Activated naive CD4-positive, alpha-beta T cell (primary cell): ENCODE measurements around the gene APOA4.
"Not testable (repeated sequence)": the region's sequence is repeated elsewhere in the genome, so short reads cannot be mapped to it uniquely, and the experiment has no call there.

Experiments
- DNase-seq, 4 experiments: peaks; one replicate each; lab custom pipeline; 2025; lab: John Stamatoyannopoulos, UW

APOA4 gene

DNA sequence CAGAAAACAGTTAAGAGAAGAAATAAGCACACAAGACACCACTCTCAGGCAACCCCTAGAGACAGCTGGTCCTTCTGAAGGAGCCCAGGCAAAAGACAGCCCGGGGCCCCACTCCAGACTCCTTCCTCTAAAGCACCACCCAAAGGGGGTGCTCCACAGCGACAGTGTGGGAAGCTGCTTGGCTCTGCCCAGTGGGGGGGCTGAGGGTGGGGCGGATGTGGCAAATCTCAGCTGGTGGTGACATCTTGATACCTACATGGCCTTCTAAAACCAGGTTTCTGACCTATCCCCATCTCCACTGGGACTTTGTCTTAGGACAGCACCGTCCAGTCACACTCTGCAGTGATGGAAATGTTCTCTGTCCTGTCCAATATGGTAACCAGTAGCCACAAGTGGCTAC, 24.5 kb upstream of the APOA4 start:
- no peak for DNase-seq

DNA sequence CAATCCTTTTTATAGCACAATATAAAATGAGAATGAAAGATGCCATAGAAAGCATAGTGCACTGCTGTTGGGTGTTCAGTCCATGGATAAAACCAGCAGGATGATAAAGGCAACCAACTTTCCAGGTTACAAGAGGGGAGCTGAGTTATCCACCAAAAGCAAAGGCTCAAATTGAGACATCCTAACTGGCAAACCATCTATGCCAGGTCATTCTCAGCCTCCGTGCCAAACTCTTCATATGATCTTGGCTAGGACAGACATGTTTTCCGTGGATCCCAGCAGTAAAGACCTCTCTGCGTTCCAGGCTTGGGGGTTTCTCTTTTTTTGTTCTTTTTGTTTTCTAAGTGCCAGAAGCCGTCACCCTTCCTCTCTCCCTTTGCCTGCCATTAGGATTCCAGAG, 21.6 kb upstream of the APOA4 start:
- no peak for DNase-seq

DNA sequence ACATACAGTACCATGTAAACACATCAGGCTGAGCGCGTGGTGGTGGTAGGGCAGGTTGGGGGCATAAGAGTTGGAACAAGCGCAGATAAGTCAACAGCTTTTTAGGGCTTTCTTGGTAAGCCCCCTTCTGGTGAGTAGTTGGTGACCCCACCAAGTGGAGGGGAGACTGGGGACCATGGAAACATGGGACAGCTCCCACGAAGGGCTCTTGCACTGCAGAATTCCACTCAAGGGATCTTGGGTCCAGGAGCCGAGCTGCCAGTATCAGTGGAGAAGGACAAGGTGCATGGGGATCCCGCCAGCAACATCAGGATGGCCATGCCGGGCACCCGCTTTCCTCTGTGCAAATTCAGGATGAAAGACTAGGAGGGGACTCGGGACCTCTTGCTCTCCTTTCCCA, 20.6 kb upstream of the APOA4 start:
- no peak for DNase-seq

DNA sequence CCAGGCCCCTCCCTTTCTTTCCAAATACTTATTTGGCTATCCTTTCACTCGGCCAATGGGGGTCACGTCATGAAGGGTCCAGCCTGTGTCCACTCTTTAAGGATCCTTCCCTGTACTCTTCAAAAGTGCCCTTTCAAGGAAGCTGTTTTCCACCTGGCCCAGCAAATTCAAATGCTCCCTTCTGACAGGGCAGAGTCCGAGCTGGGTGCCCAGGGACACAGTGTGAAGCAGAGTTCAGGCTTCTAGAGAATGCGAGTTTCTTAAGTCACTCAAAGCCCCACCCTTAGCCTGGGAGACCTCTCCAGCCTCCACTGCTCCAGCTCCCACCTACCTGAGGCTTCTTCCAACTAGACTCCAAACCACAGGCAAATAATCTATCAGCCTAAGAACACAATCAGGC, 19.8 kb upstream of the APOA4 start:
- no peak for DNase-seq

DNA sequence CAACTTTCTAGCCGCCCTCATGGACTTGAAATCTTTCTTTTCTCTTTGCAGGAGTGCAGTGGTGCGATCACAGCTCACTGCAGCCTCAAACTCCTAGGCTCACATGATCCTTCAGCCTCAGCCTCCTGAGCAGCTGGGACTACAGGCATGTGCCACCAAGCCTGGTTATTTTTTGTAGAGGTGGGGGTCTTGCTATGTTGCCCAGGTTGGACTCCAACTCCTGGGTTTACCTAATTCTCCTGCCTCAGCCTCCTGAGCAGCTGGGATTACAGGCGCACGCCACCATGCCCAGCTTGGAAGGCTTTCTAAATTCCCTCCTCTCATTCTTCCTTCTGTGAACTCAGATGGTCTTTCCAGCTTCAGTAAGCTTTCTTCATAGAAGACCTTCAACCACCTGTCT, 19.0 kb upstream of the APOA4 start:
- DNase-seq: no peak

DNA sequence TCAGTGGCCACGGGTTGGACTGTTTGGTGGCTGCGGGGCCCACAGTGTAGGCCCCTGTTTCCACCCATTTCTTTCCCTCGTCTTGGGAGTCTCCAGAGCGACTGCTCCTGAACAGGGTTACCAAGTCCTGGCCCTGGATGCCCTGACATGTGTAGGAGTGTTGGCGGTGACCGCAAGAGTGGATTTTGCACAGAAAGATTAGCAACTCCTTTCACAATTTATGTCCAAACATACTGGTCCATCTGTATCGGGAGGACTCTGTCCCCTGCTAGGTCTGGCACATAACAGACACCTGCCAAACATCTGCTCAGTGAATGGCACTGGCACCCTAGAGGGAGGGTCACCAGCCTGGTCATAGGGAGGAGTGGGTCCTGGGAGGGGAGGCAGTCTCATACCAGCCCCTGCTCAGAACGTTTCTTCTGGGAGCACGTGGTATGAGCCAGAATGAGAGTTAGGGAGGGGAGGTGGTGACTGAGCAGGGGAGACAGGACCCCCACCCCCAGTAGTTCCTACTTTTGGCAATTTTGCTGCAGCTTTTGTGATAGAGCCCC, 17.7 kb upstream of the APOA4 start:
- DNase-seq: no peak

DNA sequence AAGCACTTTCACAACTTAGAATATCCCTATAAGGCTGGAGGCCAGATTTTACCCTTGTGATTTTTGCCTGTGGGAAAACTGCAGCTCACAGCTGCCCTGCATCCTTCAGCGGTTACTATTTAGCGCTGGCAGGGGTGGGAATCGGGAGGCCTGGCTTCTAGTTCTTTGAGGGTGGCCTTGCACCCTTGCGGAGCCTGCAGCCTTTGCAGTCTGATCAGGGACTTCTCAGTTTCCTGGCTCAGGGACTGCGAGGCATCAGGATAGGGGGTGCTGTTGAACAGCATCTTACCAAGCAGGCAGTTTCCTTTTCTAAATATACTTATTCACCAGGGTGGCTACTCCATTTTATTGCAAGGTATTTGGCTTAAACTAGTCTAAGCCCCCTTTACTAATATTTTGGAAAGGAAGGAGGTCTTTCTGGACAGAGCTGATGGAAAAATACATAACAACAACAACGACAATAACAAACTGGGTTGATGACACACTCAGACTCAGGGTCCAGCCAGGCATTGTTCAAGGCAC, 17.2 kb upstream of the APOA4 start:
- DNase-seq: no peak

DNA sequence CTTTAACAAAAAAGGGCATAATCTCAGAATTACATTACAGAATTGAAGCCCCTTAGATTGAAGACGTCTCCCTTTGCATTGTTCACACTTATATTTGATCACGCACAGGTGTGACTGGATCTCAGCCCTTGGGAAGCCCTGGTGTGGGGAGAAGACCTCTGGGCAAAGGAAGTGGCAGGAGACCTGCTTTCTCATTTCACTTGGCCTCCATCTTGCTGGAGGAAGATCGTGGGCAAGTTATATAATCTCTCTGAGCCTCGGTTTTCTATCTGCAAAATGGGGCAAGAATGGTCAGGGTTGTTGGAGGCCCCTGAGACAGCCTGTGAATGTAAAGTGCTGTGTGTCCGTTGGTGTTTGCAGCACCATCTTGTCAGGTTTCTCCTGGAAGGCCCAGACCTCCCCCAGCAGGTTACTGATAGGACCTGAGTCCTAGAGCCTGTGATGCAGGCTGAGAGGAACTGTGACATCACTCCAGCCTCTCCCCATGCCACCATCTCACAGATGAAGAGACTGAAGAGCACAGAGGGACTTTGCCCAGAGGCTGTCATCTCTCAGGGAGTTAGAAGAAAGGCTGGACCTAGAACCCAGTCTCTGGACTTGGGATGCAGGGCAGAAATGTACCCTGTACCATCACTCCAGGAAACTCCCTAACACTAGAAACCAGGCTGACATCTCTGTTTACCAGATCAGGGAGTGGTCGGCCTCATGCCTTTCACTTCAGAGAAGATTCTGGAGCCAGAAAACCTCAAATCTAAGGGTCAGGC, 15.4 kb upstream of the APOA4 start:
- no peak for DNase-seq

DNA sequence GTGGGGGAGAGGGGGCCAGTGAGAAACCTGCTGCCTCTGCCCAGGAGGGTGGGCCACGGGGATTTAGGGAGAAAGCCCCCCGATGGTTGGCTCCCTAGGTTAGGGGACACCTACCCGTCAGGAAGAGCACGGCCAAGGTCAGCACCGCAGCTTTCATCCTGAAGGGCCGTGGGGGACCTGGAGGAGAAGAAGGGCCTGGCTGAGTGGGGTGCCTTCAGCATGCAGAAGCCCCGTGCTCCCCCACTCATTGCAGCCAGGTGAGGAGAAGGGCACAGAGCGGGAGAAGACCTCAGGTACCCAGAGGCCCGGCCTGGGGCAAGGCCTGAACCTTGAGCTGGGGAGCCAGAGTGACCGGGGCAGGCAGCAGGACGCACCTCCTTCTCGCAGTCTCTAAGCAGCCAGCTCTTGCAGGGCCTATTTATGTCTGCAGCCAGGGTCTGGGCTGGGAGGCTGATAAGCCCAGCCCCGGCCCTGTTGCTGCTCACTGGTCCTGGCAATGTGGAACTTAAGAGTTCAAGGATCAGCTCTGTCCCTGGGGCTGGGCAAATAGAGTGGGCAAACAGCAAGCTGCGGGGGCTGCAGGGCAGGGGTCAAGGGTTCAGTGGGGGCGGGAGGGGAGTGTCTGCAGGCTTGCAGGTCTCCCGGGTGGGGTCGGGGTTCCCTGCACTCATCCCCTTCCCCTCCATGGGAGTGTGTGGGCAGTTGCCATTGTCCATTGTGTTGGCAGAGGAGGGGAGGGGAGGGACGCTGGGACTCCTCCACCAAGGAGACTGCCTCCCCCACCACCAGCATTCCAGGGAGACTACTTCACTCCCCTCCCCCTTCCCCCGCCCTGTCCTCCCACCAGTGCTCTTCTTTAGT, 14.4 kb upstream of the APOA4 start, which contains the start of gene APOA1:
TSS of gene APOA1 (minus strand) at position 392 of the 861 bp plus-strand sequence. CDS start at position 157, 235 bp downstream.
- no peak for DNase-seq

DNA sequence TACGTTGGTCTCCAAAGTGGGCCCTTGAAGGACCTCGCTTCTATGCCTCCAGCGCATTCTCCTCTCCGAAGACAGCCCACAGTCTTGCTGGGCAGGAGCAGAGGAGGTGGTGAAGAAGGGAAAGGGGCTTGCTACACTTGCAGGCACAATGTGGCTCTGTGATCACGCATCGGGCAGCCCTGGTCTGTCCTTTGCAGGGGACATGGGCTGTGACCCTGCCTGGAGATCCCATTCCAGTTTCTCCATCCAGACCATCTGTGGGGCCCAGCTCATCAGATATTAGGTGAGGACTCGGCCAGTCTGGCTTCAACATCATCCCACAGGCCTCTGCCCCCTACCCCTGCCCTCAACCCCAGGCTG, 13.5 kb upstream of the APOA4 start:
- DNase-seq: no peak

DNA sequence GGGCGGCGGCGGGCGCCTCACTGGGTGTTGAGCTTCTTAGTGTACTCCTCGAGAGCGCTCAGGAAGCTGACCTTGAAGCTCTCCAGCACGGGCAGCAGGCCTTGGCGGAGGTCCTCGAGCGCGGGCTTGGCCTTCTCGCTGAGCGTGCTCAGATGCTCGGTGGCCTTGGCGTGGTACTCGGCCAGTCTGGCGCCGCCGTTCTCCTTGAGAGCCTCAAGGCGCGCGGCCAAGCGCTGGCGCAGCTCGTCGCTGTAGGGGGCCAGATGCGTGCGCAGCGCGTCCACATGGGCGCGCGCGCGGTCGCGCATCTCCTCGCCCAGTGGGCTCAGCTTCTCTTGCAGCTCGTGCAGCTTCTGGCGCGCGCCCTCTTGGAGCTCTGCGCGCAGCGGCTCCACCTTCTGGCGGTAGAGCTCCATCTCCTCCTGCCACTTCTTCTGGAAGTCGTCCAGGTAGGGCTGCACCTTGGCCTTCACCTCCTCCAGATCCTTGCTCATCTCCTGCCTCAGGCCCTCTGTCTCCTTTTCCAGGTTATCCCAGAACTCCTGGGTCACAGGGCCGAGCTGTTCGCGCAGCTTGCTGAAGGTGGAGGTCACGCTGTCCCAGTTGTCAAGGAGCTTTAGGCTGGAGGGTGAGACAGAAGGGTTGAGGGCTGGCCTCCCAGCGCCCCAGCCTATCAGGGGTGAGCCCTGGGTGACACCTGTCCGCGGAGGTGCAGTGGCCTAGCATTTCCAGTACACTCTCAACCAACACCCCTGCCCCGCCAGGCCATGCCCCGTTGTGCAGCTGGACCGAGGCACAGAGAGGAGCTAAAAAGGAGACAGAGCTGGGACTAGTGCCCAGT, 12.9 kb upstream of the APOA4 start:
- DNase-seq: peak; percentile 14 to 80 (median 47)

DNA sequence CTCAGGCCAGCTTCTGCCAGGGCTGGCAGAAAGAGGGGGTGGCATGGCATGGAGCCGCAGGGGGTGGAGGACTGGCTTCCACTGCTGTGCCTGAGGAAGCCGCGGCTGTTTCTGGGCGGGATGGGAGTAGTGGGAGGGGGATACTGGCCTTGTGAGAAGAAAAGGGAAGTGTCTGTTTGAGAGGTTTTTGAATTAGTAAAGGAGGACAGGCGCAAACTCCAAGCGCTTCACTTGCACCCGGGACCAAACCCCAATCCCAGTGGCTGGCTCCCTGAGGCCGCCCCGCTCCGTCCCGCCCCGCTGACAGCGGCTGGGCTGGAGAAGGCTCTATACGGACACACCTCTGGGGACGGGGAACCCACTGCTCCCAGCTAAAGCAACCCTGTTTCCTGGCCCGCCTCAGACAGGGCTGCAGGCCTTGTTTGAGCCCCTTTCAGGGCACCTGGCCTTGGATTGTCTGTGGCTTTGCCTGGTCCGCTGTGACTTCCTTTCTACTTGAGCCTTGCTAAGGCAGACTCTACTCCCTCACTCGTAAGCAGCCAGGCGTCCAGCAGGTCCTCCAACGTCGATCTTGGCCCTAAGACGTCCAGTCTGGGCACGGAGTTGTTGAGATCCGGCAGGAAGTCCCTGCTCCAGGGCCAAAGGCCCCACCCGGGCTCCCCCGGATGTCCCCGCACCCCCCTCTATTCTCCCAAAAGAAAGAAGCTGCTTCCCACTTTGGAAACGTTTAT, 12.1 kb upstream of the APOA4 start:
- DNase-seq: peak in 1 of 4 experiments; percentile 16

DNA sequence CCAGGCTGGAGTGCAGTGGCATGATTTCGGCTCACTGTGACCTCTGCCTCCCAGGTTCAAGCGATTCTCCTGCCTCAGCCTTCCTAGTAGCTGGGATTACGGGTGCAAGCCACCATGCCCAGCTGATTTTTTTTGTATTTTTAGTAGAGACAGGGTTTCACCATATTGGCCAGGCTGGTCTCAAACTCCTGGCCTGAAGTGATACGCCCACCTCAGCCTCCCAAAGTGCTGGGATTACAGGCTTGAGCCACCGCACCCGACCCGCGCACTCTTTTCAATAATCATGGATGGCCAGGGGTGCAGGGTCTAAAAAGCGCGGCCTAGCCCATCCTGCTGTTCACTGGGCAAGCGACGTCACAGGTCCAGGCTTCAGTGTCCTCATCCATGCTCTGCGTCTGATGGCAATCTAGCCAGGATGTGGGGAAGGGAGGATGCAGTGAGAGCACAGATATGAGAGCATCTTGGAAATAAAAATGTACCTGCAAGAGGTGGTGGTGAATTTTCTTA, 11.5 kb upstream of the APOA4 start:
- not testable (repeated sequence) for DNase-seq

DNA sequence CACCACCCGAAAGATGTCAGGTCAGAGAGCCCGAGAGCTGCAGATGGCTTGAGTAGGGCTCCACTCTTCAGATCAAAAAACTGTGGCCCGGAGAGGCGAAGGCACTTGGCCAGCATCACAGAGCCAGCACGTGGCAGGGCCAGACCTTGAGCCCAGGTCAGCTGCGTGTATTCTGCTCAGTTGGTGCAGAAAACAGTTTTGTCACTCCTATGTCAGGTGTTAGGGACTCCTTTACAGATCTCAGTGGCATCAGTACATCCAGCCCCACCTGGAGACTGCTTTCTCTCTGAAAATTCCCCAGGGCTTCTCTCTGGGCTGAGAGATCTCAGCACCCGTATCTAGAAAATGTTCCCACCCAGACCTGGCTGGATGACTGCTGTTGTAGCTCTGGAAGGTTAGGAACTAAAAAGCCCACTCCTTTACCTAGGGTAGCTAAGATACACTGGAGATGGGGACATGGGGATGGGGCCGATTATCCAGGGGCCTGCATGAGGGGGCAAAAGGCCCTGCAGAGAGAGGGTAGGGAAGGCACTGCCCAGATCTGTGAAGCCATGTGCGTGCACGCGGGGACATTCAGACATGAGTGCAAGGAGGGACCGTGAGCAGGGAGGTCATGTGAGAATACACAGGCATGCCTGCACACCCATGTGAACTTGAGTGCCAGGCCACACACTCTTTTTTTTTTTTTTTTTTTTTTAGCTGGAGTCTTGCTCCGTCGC, 10.9 kb upstream of the APOA4 start:
- DNase-seq: no peak

DNA sequence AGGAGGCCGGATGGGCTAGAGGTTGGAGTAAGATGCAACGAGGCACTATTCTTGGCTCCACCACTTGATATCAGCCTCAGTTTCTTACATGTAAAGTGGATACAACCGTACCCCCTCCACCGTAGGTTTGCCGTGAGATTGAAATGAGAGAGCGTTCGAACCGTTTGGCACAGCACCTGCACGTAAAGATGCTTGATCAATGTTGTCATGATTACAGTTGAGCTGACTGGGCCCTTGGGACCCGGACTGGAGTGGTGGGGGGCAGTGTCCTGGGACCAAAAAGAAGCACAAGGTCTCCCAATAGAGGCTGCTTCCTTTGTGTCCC, 10.3 kb upstream of the APOA4 start:
- DNase-seq: no peak

DNA sequence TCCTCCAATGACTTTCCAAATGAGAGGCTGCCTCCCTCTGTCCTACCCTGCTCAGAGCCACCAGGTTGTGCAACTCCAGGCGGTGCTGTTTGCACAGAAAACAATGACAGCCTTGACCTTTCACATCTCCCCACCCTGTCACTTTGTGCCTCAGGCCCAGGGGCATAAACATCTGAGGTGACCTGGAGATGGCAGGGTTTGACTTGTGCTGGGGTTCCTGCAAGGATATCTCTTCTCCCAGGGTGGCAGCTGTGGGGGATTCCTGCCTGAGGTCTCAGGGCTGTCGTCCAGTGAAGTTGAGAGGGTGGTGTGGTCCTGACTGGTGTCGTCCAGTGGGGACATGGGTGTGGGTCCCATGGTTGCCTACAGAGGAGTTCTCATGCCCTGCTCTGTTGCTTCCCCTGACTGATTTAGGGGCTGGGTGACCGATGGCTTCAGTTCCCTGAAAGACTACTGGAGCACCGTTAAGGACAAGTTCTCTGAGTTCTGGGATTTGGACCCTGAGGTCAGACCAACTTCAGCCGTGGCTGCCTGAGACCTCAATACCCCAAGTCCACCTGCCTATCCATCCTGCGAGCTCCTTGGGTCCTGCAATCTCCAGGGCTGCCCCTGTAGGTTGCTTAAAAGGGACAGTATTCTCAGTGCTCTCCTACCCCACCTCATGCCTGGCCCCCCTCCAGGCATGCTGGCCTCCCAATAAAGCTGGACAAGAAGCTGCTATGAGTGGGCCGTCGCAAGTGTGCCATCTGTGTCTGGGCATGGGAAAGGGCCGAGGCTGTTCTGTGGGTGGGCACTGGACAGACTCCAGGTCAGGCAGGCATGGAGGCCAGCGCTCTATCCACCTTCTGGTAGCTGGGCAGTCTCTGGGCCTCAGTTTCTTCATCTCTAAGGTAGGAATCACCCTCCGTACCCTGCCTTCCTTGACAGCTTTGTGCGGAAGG, 9.5 kb upstream of the APOA4 start:
- DNase-seq: no peak

DNA sequence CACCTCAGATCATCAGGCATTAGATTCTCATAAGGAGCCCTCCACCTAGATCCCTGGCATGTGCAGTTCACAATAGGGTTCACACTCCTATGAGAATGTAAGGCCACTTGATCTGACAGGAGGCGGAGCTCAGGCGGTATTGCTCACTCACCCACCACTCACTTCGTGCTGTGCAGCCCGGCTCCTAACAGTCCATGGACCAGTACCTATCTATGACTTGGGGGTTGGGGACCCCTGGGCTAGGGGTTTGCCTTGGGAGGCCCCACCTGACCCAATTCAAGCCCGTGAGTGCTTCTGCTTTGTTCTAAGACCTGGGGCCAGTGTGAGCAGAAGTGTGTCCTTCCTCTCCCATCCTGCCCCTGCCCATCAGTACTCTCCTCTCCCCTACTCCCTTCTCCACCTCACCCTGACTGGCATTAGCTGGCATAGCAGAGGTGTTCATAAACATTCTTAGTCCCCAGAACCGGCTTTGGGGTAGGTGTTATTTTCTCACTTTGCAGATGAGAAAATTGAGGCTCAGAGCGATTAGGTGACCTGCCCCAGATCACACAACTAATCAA, 8.8 kb upstream of the APOA4 start:
- DNase-seq: no peak

DNA sequence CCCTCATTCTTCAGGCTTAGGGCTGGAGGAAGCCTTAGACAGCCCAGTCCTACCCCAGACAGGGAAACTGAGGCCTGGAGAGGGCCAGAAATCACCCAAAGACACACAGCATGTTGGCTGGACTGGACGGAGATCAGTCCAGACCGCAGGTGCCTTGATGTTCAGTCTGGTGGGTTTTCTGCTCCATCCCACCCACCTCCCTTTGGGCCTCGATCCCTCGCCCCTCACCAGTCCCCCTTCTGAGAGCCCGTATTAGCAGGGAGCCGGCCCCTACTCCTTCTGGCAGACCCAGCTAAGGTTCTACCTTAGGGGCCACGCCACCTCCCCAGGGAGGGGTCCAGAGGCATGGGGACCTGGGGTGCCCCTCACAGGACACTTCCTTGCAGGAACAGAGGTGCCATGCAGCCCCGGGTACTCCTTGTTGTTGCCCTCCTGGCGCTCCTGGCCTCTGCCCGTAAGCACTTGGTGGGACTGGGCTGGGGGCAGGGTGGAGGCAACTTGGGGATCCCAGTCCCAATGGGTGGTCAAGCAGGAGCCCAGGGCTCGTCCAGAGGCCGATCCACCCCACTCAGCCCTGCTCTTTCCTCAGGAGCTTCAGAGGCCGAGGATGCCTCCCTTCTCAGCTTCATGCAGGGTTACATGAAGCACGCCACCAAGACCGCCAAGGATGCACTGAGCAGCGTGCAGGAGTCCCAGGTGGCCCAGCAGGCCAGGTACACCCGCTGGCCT, 7.2 kb upstream of the APOA4 start:
- DNase-seq: no peak
